Measurements from ENCODE around the gene TLK2.
"Not testable (repeated sequence)": the region's sequence is repeated elsewhere in the genome, so short reads cannot be mapped to it uniquely, and the experiment has no call there.

TLK2 gene

DNA sequence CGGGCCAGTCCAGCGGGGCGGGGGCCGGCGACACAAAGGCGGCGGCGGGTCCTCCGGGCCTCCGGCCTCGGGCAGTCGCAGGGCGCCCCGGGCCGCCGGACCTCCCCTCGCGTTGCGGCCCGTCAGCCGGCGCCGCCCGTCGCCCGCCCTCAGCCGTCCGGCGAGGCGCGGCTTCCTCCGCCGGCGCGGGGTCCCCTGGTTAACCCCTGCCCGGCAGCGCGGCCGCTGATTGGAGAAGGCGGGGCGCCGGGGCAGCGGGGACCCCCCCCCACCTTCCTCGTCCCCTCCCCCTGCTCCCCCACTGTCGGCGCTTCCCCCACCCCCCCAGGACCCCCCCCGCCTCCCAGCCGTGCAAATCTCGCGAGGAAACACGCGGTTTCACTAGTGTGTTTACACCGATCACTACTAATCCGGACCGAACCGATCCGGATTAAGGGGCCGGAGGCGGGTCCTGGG is at the start of gene TLK2:
TSS of gene TLK2 (plus strand) at position 402 of the 456 bp plus-strand sequence. CDS start 2,301 bp downstream, outside the sequence.
- DNase-seq = peak in 47 of 56 donors; percentile 12 to 79 (median 53)

DNA sequence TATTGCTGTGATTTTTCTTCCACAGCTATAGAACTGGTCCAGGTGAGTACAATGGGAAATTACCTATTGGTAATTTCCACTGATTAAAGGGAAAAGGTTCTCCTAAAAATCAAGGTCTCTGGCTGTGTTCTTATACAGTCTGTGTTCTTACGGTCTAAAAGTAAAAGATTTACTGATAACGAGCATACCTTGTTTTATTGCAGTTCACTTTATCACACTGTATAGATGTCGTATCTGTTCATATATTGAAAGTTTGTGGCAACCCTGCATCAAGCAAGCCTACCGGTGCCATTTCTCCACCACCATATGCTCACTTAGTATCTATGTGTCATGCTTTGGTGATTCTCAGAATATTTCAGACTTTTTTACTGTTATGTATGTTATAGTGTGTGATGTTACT is 43.4 kb upstream of the TLK2 start:
- DNase-seq = not testable (repeated sequence)

DNA sequence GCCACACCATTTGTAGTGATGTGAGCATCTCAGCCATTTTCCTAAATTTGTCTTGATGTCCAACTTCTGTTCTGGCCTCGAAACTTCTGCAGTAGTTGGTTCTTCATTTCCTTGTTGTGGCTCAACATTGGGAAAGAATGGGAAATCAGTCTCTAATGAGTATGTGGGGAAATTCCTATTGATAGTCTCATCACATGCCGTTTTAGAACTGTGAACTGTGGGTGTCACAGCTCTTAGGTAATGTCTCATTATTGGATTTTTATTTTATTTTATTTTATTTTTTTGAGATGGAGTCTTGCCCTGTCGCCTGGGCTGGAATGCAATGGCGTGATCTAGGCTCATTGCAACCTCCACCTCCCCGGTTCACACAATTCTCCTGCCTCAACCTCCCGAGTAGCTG is 37.4 kb upstream of the TLK2 start:
- DNase-seq = not testable (repeated sequence)

DNA sequence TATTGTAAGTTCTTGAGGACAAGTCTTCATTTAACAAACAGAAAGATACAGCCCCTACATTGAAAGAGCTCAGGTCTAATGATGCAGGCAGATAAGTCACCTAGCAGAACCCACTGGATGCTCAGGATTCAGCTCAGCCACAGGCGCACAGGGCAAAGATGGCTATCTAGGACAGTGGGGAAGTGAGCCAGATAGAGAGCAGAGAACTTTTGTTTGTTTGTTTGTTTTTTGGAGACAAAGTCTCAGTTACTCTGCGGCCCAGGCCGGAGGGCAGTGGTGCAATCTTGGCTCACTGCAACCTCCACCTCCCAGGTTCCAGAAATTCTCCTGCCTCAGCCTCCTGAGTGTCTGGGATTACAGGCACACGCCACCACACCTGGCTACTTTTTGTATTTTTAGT is 34.6 kb upstream of the TLK2 start:
- no peak for DNase-seq

DNA sequence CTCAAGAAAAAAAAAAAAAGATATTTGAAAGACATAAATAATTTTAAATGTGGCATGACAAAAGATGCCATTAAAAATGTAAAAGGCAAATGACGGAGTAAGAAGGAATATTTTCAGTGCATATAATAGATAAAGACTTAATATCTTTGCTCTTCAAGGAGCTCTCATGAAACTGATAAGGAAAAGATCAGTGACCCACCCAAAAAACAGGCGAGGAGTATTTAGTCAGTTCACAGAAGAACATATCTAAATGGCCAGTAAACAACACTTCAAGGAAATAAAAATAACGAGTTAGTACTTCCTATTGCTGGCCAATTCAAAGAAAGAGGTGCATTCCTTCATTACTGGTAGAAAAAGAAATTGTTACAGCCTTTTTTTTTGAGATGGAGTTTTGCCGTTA is 32.8 kb upstream of the TLK2 start:
- DNase-seq = not testable (repeated sequence)

DNA sequence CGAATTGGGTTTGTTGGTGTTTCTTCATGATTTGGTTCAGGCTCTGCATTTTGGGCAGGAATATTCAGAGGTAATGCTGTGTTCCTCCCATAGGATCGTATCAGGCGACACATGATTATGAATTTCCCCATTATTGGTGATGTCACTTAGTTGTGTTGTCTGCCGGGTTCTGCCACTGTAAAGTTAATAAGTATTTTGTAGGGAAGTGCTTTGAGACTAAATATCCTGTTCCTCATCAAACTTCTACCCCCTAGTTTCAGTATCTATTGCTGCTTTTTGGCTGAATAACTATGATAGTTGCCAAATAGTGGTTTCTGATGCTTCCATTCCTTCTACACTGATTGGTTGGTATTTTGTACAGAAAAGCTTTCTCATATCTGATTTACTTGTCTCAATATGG is 26.4 kb upstream of the TLK2 start:
- DNase-seq = not testable (repeated sequence)

DNA sequence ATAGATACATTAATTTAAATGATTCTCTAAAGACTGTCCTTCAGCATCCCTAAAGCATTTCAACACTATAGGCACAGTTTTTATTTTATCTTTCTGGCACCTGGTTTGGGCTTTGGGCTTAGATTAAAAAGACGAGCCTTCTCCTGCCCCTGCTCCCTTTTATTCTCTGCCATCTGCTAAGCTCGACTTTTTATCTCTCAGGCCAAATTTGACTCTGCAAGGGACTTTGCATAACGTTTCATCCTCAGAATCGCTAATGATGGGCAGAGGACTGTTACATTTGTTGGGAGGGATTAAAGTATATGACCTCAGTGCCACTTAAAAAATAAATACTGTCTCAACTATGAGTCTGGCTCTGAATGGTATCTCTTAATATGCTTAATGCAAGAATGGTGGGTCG is 25.6 kb upstream of the TLK2 start:
- not testable (repeated sequence) for DNase-seq

DNA sequence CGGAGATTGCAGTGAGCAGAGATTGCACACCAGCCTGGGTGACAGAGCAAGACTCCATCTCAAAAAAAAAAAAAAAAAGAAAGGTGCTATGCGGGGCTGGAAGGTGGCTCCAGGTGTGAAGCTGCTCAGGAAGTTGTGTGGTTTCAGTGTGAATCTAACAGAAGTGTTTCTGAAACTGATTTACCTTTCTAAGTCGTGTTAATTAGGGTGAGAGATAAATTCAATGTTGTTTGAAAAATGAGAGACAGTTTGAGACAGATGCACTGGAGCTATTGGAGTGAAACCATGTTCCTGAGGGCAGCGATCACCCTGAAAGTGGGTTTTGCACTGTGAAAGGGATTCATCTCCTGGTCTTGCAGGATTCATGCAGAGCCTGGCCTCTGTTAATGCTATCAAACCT is 25.0 kb upstream of the TLK2 start:
- not testable (repeated sequence) for DNase-seq

DNA sequence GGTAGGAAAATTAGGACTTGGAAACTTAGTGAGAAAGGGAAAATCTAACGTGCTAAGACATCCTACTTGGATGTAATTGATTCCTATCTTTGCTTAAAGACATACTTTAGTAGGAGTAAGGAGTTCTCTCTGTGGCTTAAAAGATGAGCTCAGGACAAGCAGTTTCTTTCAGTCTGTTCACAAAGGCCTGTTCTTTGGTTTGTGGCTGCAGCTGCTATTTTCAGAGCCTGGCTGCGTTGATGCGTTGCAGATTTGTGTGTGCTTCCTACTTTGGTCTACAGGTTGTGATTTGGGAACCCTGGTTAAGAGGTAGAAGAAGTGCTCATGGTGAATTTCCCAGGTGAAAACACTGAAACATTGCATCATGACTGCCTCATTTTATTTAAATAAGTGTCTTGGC is 24.5 kb upstream of the TLK2 start:
- DNase-seq = peak in 8 of 56 donors; percentile 1 to 17 (median 6)

DNA sequence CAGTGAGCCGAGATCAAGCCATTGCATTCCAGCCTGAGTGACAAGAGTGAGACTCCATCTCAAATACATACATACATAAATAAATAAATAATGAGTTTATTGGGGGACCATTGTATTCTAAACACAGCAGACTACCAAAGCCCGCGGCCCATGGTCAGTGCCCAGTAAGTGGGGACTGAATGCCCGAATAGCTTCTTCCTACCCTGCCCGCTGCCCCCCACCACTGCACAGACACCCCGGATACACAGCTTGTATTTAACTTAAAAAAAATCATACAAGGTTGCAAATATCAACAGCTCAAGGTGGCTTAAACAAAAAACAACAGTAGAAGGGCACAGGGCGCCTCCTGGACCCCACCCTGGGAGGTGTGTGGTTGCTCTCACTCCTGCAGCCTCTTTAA is 22.6 kb upstream of the TLK2 start:
- DNase-seq = no peak

DNA sequence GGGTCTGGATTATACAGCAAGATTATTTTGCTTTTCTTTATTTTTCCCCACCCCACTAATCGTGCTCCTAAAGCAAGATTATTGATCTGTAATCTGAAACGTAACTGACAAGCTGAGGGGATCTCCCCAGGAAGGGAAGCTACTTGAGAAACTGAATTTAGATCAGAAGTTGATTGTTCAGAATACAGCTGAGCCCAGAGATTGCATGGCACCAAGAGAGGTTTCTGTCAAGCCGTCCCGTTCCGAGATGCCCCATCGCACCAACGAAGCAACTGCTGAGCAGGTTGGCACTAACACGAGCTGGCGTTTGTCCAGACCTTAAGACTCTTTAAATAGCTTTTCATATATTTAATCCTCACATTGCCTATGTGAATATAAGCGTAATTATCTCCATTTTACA is 20.1 kb upstream of the TLK2 start:
- DNase-seq = not testable (repeated sequence)

DNA sequence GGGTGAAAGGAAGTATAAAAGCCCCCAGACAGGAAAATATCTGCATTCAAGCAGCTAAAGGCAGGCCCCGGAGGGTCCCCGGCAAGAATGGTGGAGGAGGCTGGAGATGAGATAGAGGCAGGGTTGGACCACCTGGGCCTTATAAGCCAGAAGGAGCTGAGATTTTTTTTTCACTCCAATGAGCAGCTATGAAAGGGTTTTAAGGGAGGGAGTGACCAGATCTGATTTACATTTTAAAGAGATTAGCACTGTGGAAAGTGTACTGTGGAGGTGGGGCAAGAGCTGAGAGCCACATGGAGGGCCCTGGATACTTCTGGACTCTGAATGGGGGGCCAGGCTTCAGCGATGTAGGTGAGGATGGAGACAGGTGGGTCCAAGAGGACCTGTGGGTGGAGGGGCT is 14.2 kb upstream of the TLK2 start:
- not testable (repeated sequence) for DNase-seq

DNA sequence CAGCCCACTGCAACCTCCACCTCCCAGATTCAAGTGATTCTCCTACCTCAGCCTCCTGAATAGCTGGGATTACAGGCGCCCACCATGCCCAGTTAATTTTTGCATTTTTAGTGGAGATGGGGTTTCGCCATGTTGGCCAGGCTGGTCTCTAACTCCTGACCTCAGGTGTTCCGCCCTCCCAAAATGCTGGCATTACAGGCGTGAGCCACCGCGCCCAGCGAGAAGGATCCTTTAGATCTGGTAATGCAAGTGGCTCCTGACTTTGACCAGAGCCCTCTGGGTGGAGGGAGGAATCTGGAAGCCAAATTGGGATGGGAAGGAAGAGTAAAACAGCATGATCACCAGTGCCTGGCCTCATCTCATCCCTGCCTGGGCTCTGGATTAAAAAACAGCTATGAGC is 13.4 kb upstream of the TLK2 start:
- not testable (repeated sequence) for DNase-seq

DNA sequence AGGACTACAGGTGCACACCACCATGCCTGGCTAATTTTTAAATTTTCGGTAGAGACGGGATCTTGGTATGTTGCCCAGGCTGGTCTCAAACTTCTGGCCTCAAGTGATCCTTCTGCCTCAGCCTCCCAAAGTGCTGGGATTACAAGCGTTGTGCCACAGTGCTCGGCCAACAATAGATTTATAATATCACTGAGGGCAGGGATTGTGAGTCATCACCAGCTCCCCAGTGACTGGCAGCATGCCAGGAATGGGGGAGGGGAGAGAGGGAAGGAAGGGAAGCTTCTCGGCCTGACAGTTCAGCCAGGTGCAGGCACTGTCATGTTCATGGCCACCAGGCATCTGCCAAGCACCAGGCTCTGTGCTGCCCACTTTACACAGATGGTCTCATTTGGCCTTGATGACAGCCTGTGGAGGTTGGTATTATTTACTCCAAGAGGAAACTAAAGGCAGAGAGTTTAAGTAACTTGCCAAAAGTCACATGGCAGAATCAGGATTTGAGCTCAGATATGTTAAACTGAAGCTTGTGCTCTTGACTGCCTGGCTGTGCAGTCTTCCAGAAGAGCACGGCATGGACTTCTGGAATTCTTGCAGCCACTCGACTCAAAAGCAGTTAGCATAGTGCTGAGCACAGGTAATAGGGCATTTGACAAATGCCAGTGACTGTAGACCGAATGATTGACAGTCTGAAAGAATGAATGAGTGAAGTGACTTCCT is 7.8 kb upstream of the TLK2 start:
- peak in 31 of 56 donors; percentile 2 to 84 (median 23) for DNase-seq

DNA sequence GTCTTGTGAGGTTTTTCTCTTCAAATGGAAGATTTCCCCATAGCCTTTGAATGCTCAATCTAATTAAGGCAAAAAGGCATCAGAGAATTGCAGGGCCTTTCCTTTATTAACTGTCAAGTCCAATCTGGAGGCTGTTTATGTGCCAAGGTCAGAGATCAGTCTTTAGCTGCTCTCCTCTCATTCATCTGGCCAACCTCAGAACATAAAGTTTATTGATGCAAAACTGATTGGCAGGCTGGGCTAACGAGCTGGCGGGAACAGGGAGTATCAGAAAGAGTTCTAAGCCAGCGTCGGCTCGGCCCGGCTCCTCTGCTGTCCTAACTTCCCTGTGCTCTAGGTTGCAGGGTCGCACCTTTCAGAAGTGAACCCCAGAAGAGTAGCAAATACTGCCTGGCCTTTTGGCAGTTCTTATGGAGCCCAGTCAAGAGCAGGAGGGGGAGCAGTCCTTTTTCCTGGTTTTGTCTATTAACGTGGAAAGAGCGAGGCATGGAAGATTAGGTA is 7.2 kb upstream of the TLK2 start:
- not testable (repeated sequence) for DNase-seq

DNA sequence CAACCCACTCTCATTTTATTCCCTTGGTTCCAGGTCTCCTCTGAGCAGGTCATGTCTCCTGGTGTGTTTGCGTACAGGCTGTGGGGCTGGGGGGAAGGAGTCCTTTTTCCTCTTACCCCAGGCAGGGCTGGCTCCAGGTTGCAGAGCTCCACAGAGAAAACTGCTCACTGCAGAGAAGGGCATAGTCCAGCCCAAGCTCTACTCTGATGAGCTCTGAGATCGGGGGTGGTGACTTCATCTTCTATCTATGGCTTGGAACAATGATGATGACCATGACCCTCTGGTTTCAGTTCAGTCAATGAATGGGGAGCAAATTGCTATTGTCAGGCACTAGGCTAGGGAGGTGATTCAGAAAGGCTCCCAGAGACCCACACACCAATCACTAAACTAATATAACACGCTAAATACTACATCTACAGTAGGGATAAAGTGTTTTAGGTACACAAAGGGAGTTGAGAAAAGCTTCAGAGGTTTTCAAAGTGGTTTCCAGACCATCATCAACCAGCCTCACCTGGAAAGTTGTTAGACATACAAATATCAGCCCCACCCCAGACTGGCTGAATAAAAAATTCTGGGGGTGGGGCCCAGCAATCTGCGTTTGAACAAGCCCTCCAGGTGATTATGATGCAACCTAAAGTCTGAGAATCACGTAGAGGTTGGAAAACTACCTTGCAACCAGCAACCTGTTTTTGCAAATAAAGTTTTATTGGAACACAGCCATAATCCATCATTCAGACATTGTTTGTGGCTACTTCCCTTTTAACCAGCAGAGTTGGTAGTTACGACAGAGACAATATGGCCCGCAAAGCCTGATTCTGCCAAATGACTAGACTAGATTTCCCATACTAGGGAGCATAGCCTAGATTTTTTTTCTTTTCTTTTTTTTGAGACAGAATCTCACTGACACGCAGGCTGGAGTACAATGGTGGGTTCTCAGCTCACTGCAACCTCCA is 5.3 kb upstream of the TLK2 start:
- not testable (repeated sequence) for DNase-seq

DNA sequence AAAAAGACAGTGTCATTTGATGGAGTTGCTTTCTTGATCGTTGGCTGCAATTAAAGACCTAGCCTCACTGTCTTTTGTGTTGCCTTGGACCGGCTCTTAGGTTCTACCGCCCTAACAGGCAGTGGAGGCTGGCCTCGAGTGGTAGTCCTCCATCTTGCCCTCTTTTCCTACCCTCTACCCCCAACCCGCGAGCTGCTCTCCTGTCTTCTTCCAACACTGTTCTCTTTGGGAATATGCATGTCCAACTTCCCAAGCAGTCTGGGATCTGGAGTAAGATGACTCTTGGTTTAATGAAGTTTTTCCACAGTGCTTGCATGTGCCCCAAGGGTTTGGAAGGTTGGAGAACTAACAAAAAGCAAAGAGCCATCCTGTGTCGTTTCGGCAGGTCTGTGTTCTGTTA is 1.5 kb upstream of the TLK2 start:
- DNase-seq = not testable (repeated sequence)

DNA sequence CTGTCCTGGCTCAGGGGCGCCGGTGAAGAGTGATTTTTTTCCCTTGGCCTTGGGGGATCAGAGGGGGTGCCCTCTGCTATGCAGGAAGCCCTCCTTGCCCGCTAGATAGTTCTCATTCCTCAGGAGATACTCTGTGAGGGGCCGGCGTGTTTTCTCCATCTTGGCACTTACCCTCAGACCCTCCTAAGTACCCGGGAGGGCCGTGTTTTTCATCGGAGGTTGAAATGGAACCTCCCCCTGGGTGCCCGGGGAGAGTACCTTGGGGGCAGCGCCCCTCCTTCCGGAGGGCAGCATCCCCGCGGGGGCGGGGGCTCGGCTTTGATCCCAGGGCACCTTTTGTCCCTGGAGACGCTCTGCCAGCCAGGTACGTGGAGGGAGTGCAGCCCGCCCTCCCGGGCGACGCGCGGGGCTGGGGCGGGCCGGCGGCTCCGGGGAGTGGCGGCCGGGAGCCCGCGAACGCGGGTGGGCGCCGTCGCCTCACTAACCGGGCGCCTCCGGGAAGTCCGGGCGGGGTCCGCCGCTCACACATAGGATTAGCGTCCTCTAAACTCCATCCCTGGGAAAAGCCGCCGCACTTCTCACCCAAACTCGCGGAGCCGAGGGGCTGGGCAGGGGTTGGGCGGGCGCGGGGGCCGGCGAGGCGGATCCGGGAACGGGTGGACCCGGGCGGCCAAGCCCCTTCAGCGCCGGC is 762 bp upstream of the TLK2 start:
- DNase-seq = peak in 24 of 56 donors; percentile 5 to 70 (median 39)

DNA sequence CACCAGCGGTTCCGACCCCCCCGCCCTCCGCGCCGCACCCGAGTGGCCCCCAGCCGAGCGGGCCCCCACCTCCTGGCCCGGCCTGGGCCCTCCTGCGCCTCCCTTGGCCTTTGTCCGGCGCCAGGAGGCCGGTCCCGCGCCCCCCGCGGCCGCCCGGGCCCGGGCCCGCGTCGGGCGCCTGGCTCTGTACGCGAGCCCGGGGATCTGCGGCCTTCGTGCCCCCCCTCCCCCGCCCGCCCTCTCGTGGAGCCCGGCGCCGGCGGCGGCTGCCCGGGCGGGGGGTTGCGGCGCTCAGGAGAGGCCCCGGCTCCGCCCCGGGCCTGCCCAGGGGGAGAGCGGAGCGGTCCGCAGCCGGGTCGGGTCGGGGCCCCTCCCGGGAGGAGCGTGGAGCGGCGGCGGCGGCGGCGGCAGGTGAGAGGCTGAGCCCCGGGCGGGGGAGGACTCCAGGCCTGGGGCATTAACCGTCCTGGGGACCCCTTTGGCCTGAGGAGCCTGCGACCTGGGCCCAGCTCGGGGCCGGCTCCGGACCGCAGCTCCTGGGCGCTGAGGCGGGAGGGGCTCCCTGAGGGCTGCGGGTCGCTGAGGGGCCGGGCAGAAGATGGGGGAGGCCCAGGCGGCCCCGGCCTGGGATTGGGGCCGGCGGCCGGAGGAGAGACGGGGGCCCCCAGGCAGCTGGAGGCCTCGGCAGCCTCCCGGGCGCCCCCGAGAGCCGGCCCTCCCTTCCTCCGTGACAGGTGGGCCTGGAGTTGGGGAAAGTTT is 434 bp downstream of the TLK2 start:
- peak in 18 of 56 donors; percentile 12 to 64 (median 48) for DNase-seq

DNA sequence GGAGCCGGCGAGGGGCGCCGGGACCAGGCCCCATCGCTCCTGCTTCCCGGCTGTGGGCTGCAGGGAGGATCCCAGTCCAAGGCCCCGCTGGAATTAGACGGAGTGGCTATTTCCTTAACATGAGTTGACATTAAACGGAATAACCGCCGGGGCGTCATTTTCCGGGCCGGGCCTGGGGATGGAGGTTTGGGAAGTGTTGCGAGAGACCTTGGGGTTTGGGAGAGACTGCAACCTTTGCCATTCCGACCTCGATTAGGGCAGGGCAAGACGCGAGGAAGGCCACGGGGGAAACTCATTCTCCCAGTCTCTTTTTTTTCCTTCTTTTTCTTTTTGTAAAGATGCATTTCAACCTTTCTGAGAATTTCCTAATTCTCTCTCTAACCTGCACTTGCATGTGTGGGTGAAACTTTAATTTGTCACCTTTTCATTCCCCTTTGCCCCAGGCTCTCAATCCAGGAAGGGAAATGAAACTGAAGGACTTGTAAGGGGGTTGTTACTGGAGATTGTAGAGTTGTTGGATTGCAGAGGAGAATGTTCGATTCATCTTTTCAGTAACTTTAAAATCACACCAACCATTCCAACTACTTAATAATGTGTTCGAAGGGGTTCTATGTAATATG is 1.1 kb downstream of the TLK2 start:
- peak in 13 of 56 donors; percentile 1 to 57 (median 25) for DNase-seq
